Measurements from ENCODE around the gene IFT57.

Gene IFT57

GRCh38 chr3:108219336-108219735 lies 2.9 kb downstream of the IFT57 start:
- DNase-seq (ENCODE audit: low spot score) = no peak

GRCh38 chr3:108218811-108219210 lies 3.4 kb downstream of the IFT57 start:
- no peak for DNase-seq (ENCODE audit: low spot score)

- no peak for DNase-seq (ENCODE audit: low spot score)
These were observed 6.4 kb downstream of the IFT57 start for GRCh38 chr3:108215871-108216270.

GRCh38 chr3:108209579-108209978 lies 12.6 kb downstream of the IFT57 start:
- DNase-seq (ENCODE audit: low spot score) = no peak

GRCh38 chr3:108208831-108209230 lies 13.4 kb downstream of the IFT57 start:
- DNase-seq (ENCODE audit: low spot score) = no peak

- DNase-seq (ENCODE audit: low spot score) = no peak
These were observed 19.4 kb downstream of the IFT57 start for GRCh38 chr3:108202834-108203233.

GRCh38 chr3:108202080-108202479 lies 20.1 kb downstream of the IFT57 start:
- DNase-seq (ENCODE audit: low spot score) = peak; percentile 51

- no peak for DNase-seq (ENCODE audit: low spot score)
These were observed 21.0 kb downstream of the IFT57 start for GRCh38 chr3:108201258-108201657.

- DNase-seq (ENCODE audit: low spot score) = no peak
These were observed 21.6 kb downstream of the IFT57 start for GRCh38 chr3:108200578-108200977.

- DNase-seq (ENCODE audit: low spot score) = no peak
These were observed 22.2 kb downstream of the IFT57 start for GRCh38 chr3:108200024-108200423.

- no peak for DNase-seq (ENCODE audit: low spot score)
These were observed 30.8 kb downstream of the IFT57 start for GRCh38 chr3:108191394-108191793.

GRCh38 chr3:108190346-108190745 lies 31.9 kb downstream of the IFT57 start:
- no peak for DNase-seq (ENCODE audit: low spot score)

GRCh38 chr3:108189440-108189839 lies 32.8 kb downstream of the IFT57 start:
- DNase-seq (ENCODE audit: low spot score) = no peak

- no peak for DNase-seq (ENCODE audit: low spot score)
These were observed 36.7 kb downstream of the IFT57 start for GRCh38 chr3:108185536-108185935.

GRCh38 chr3:108184824-108185223 lies 37.4 kb downstream of the IFT57 start:
- no peak for DNase-seq (ENCODE audit: low spot score)

GRCh38 chr3:108183971-108184370 lies 38.3 kb downstream of the IFT57 start:
- DNase-seq (ENCODE audit: low spot score) = no peak

- no peak for DNase-seq (ENCODE audit: low spot score)
These were observed 39.0 kb downstream of the IFT57 start for GRCh38 chr3:108183181-108183580.

- DNase-seq (ENCODE audit: low spot score) = no peak
These were observed 39.9 kb downstream of the IFT57 start for GRCh38 chr3:108182339-108182738.

GRCh38 chr3:108181172-108181571 lies 41.1 kb downstream of the IFT57 start:
- no peak for DNase-seq (ENCODE audit: low spot score)

GRCh38 chr3:108180194-108180593 lies 42.0 kb downstream of the IFT57 start:
- DNase-seq (ENCODE audit: low spot score) = no peak

GRCh38 chr3:108178676-108179075 lies 43.5 kb downstream of the IFT57 start:
- DNase-seq (ENCODE audit: low spot score) = no peak

- no peak for DNase-seq (ENCODE audit: low spot score)
These were observed 44.7 kb downstream of the IFT57 start for GRCh38 chr3:108177536-108177935.

GRCh38 chr3:108175352-108175751 lies 46.9 kb downstream of the IFT57 start:
- no peak for DNase-seq (ENCODE audit: low spot score)

GRCh38 chr3:108171106-108171505 lies 51.1 kb downstream of the IFT57 start:
- no peak for DNase-seq (ENCODE audit: low spot score)

GRCh38 chr3:108164391-108164790 lies 57.8 kb downstream of the IFT57 start:
- DNase-seq (ENCODE audit: low spot score) = no peak

All from activated CD4-positive, alpha-beta T cell treated with anti-CD3 and anti-CD28 coated beads, Interleukin-2, Interleukin-4, amounts not matched to agents 100 ng/mL and 50 ng/mL, durations not matched to agents 16 hours and 8 hours (primary cell).